Sigmoid colon (tissue), 4 donors: ENCODE data around the gene FAH.

ENCODE experiments used
- EP300 ChIP-seq, 4 donors: sonication (generic); formaldehyde crosslinking; IDR thresholded peaks; one replicate each; pipeline ENCODE4 v1.6.1; 2017; ENCODE audit warnings: antibody characterized with exemption in 4 of 4
- POLR2A ChIP-seq, 2 donors: fragments of 450-650 bp; IDR thresholded peaks; one replicate each; pipeline ENCODE4 v1.6.1; 2016; ENCODE audit warnings: antibody characterized with exemption in 2 of 2, mild to moderate bottlenecking in 2 of 2, moderate library complexity in 2 of 2
- POLR2AphosphoS5 ChIP-seq, 4 donors: sonication (generic); formaldehyde crosslinking; IDR thresholded peaks; one replicate each; pipeline ENCODE4 v1.6.1; 2017; ENCODE audit warnings: antibody characterized with exemption in 4 of 4
- TF ChIP-seq, protein P1 (sequence below), 4 experiments: fragments of 450-650 bp in 3 of 4; fragments of 200-600 bp in 1 of 4; IDR thresholded peaks; one replicate each; pipeline ENCODE4 v1.5.1; 2016 to 2019; ENCODE audit warnings: antibody characterized with exemption in 4 of 4, mild to moderate bottlenecking in 3 of 4, moderate library complexity in 2 of 4

DNA sequence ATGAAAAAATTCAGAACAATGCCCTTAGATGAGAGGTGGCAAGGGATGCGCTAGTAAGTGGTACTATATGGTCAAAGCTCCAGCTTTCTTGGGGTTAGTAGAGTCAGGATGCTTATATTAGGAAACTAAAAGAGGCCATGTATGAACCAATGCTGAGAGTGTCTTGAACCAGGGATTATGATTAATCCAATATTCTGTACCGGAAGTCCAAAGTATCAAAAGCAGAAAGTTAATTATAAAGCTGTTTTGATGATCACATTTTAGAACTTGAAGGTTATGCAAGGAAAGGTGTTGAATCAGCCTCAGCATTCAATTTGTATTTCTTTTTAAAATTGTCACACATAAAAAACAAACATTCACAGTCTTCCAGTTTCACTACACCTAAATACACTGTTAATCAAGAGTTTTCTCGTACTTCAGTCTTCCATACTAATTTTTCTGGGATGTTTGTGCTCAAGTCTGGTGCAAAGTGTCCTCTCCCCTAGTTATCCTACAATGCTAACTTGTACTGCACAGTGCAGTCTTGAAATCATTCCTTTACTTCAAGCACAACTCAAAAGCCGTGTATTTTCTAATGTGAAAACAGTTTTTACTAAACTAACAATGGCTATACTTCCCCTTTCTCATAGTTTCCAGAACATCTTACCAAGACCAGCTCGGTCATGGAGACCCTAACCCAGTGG, 10.7 kb upstream of the FAH start:
- TF ChIP-seq POLR2AphosphoS5 (IDR thresholded peaks at IDR 0.05) = no peak
- no peak for TF ChIP-seq POLR2A (IDR thresholded peaks at IDR 0.05)
- TF ChIP-seq, protein P1, sequence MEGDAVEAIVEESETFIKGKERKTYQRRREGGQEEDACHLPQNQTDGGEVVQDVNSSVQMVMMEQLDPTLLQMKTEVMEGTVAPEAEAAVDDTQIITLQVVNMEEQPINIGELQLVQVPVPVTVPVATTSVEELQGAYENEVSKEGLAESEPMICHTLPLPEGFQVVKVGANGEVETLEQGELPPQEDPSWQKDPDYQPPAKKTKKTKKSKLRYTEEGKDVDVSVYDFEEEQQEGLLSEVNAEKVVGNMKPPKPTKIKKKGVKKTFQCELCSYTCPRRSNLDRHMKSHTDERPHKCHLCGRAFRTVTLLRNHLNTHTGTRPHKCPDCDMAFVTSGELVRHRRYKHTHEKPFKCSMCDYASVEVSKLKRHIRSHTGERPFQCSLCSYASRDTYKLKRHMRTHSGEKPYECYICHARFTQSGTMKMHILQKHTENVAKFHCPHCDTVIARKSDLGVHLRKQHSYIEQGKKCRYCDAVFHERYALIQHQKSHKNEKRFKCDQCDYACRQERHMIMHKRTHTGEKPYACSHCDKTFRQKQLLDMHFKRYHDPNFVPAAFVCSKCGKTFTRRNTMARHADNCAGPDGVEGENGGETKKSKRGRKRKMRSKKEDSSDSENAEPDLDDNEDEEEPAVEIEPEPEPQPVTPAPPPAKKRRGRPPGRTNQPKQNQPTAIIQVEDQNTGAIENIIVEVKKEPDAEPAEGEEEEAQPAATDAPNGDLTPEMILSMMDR (IDR thresholded peaks at IDR 0.05) = no peak
- no peak for TF ChIP-seq EP300 (IDR thresholded peaks at IDR 0.05)
